Activated CD8-positive, alpha-beta T cell treated with anti-CD3 and anti-CD28 coated beads for 36 hours (primary cell): ENCODE data around the gene SV2B. TPM values are rescaled to one million over a fixed set of nuclear protein-coding genes. Genes with fewer than 3 reads are reported as not detected.
"Not testable (repeated sequence)": the region's sequence is repeated elsewhere in the genome, so short reads cannot be mapped to it uniquely, and the experiment has no call there.

Experiments used
- ATAC-seq: fragments of 200-7000 bp; cut with Tn5 transposase; one replicate; pipeline ENCODE4 v1.10.0; 2021; ENCODE audit warnings: mild to moderate bottlenecking, moderate library complexity
- CTCF ChIA-PET: fragments of 350-600 bp; sonication (Branson Sonifier 250); formaldehyde crosslinking; loops from one replicate; lab custom pipeline; 2021; ENCODE audit warnings: antibody characterized with exemption; lab: Charles Lee
- POLR2A ChIA-PET: fragments of 350-600 bp; sonication (Branson Sonifier 250); formaldehyde crosslinking; loops from one replicate; lab custom pipeline; 2021; ENCODE audit warnings: antibody characterized with exemption; lab: Charles Lee
- DNase-seq: peaks from one replicate; pipeline ENCODE4 v3.0.0-alpha.2; 2020
- H3K27ac Mint-ChIP-seq: one replicate; pipeline ENCODE4 v1.8.0; 2021; ENCODE audit warnings: mild to moderate bottlenecking, mixed read lengths
- H3K27me3 Mint-ChIP-seq: one replicate; pipeline ENCODE4 v1.8.0; 2021; ENCODE audit warnings: mixed read lengths
- H3K36me3 Mint-ChIP-seq: one replicate; pipeline ENCODE4 v1.8.0; 2021; ENCODE audit warnings: low read depth, mixed read lengths
- H3K4me1 Mint-ChIP-seq: one replicate; pipeline ENCODE4 v1.8.0; 2021; ENCODE audit warnings: low read depth, mixed read lengths
- H3K4me3 Mint-ChIP-seq: one replicate; pipeline ENCODE4 v1.8.0; 2021; ENCODE audit warnings: mild to moderate bottlenecking, moderate library complexity, mixed read lengths
- H3K9me3 Mint-ChIP-seq: one replicate; pipeline ENCODE4 v1.8.0; 2021; ENCODE audit warnings: mixed read lengths
- CTCF ChIP-seq: fragments of 200-600 bp; IDR thresholded peaks from one replicate; pipeline ENCODE4 v1.8.0; 2022; ENCODE audit warnings: antibody characterized with exemption, mild to moderate bottlenecking
- intact Hi-C: fragments of 100-400 bp; cut with micrococcal nuclease; formaldehyde crosslinking; loops from one replicate; pipeline ENCODE4 v1.10.0; 2022
- total RNA-seq, 2 experiments: library from RNA; stranded (reverse); gene quantifications; one replicate each; pipeline ENCODE4 v1.2.3, GENCODE V29; 2021

SV2B gene
- total RNA-seq, 2 experiments from 2014 or later = not detected

- H3K27ac Mint-ChIP-seq = no peak overlapping the region
- no peaks in the 10 kb centered on the region for H3K27me3 Mint-ChIP-seq
- no peak for ATAC-seq
- intact Hi-C loops = no loop called here
- H3K9me3 Mint-ChIP-seq = no peaks in the 10 kb centered on the region
- no peak for TF ChIP-seq CTCF
- H3K36me3 Mint-ChIP-seq = no peaks in the 10 kb centered on the region
- DNase-seq = no peak
- peaks cover 10% of the 10 kb centered on the region for H3K4me1 Mint-ChIP-seq
- POLR2A ChIA-PET = no interaction called here
- CTCF ChIA-PET = no interaction called here
- H3K4me3 Mint-ChIP-seq = no peak overlapping the region
Observed at GRCh38 chr15:91335702-91336101, 235.6 kb downstream of the SV2B start.

- no peak for TF ChIP-seq CTCF
- H3K27ac Mint-ChIP-seq = no peak overlapping the region
- H3K4me1 Mint-ChIP-seq = peaks cover 10% of the 10 kb centered on the region
- DNase-seq = no peak
- no peak for ATAC-seq
- no peak overlapping the region for H3K4me3 Mint-ChIP-seq
- intact Hi-C loops = no loop called here
- H3K9me3 Mint-ChIP-seq = no peaks in the 10 kb centered on the region
- ChIA-PET CTCF (no interaction called here), POLR2A (no interaction called here)
- H3K36me3 Mint-ChIP-seq = no peaks in the 10 kb centered on the region
- peaks cover 1% of the 10 kb centered on the region for H3K27me3 Mint-ChIP-seq
Observed at GRCh38 chr15:91336687-91337086, 236.6 kb downstream of the SV2B start.

- POLR2A ChIA-PET = interaction anchor here (0.6 kb wide), 1 partner anchor 549 kb away, joined by 3 read pairs; no protein-coding TSS in a partner anchor
- Mint-ChIP-seq H3K4me1 (peaks cover 10% of the 10 kb centered on the region), H3K4me3 (no peak overlapping the region), H3K27me3 (peaks cover 1% of the 10 kb centered on the region), H3K27ac (no peak overlapping the region), H3K9me3 (no peaks in the 10 kb centered on the region), H3K36me3 (no peaks in the 10 kb centered on the region)
- TF ChIP-seq CTCF = no peak
- CTCF ChIA-PET = no interaction called here
- intact Hi-C loops = no loop called here
- DNase-seq = peak; percentile 26
- no peak for ATAC-seq
Observed at GRCh38 chr15:91338766-91339165, 238.7 kb downstream of the SV2B start.

GRCh38 chr15:91342097-91342496 is 242.0 kb downstream of the SV2B start:
- CTCF ChIA-PET = interaction anchor here (1.4 kb wide), 1 partner anchor 39 kb away, joined by 3 read pairs; no protein-coding TSS in a partner anchor

GRCh38 chr15:91344912-91345311 is 244.9 kb downstream of the SV2B start:
- CTCF ChIA-PET, H3K27ac Mint-ChIP-seq, POLR2A ChIA-PET, intact Hi-C loops, H3K36me3 Mint-ChIP-seq, H3K4me3 Mint-ChIP-seq, H3K27me3 Mint-ChIP-seq, H3K9me3 Mint-ChIP-seq, ATAC-seq, DNase-seq: not testable (repeated sequence)
- H3K4me1 Mint-ChIP-seq = peaks cover 12% of the 10 kb centered on the region

More at GRCh38 chr15:91342097-91342496, 242.0 kb downstream of the SV2B start:
- intact Hi-C loops = no loop called here
- no peak for DNase-seq
- Mint-ChIP-seq H3K27me3 (peaks cover 4% of the 10 kb centered on the region), H3K9me3 (no peaks in the 10 kb centered on the region), H3K4me1 (peaks cover 3% of the 10 kb centered on the region), H3K36me3 (no peaks in the 10 kb centered on the region), H3K4me3 (no peak overlapping the region), H3K27ac (no peak overlapping the region)
- ATAC-seq = no peak
- no peak for TF ChIP-seq CTCF
- POLR2A ChIA-PET = no interaction called here
